ENCODE measurements around the gene TPST2. TPM values are rescaled to one million over a fixed set of nuclear protein-coding genes. Genes with fewer than 3 reads are reported as not detected.

TPST2 gene
- total and polyA plus RNA-seq, 9 of the 15 experiments (the other 6 are each of a cell fraction or from before 2014, with no cell fraction given) = 14.2 to 123 (median 60.1) TPM

GRCh38 chr22:26484360-26484706 lies 105.6 kb downstream of the TPST2 start (continued):
- TF ChIP-seq USF1 (CRISPR knock-in tag; IDR thresholded peaks at IDR 0.05) = peak; percentile 80
- TF ChIP-seq ZNF592 (IDR thresholded peaks at IDR 0.05) = no peak
- no peak for TF ChIP-seq RBM17 (IDR thresholded peaks at IDR 0.05; ENCODE audit: borderline replicate concordance, low read depth, low read length)
- TF ChIP-seq HDAC1 (IDR thresholded peaks at IDR 0.05) = peak in 1 of 2 experiments; percentile 79; a peak in 1 of 4 replicates
- TF ChIP-seq ZNF766 (CRISPR knock-in tag; conservative IDR thresholded peaks at IDR 0.05) = 0 out of 2 replicates have a peak, but pooled peaks have one; percentile 15
- TF ChIP-seq CSDE1 (IDR thresholded peaks at IDR 0.05) = no peak
- TF ChIP-seq NFATC3 (IDR thresholded peaks at IDR 0.05) = no peak
- no peak for TF ChIP-seq ZNF175 (CRISPR knock-in tag; IDR thresholded peaks at IDR 0.05; ENCODE audit: low read depth)
- TF ChIP-seq SIN3A (IDR thresholded peaks at IDR 0.05; ENCODE audit: borderline replicate concordance in 2 of 2, control insufficient read depth in 1 of 2, low read depth in 2 of 2, low read length in 2 of 2) = 0 out of 4 replicates have a peak, but pooled peaks of 1 of the 2 experiments have one; percentile 34
- TF ChIP-seq ARNT (IDR thresholded peaks at IDR 0.05) = 0 out of 4 replicates have a peak, but pooled peaks of 1 of the 2 experiments have one; percentile 0
- no peak for TF ChIP-seq MYC (IDR thresholded peaks at IDR 0.05; ENCODE audit: low read depth, low read length)
- TF ChIP-seq MYC (CRISPR knock-in tag; IDR thresholded peaks at IDR 0.05; ENCODE audit: borderline replicate concordance, low read depth) = peak; percentile 52; the same call in 1 of the 2 replicates
- TF ChIP-seq RAD51 (IDR thresholded peaks at IDR 0.05; ENCODE audit: borderline replicate concordance, low read depth) = peak; percentile 86
- TF ChIP-seq MXI1 (IDR thresholded peaks at IDR 0.05; ENCODE audit: low read depth, low read length) = peak; percentile 37; the same call in 1 of the 2 replicates
- peak; percentile 26; the same call in 1 of the 2 replicates for TF ChIP-seq CBFA2T2 (conservative IDR thresholded peaks at IDR 0.05)
- no peak for TF ChIP-seq TRIM25 (IDR thresholded peaks at IDR 0.05; ENCODE audit: borderline replicate concordance)
